Subcutaneous abdominal adipose tissue (tissue), 5 donors: ENCODE data around the gene USP44.

Experiments
- H3K27ac ChIP-seq: one replicate; pipeline ENCODE4 v1.7.0; 2013; ENCODE audit warnings: low read depth, mild to moderate bottlenecking, inconsistent platforms, low read length, moderate library complexity
- H3K27me3 ChIP-seq, 5 donors: one replicate each; pipeline ENCODE4 v1.7.0; 2013; ENCODE audit warnings: low read length in 5 of 5, inconsistent platforms in 1 of 5; ENCODE audit not compliant: control insufficient read depth in 5 of 5, insufficient read depth in 4 of 5
- H3K36me3 ChIP-seq, 5 donors: one replicate each; pipeline ENCODE4 v1.7.0; 2013; ENCODE audit warnings: low read length in 5 of 5; ENCODE audit not compliant: control insufficient read depth in 5 of 5, insufficient read depth in 5 of 5
- H3K4me1 ChIP-seq, 5 donors: one replicate each; pipeline ENCODE4 v1.7.0; 2013; ENCODE audit warnings: low read length in 5 of 5, mild to moderate bottlenecking in 3 of 5, moderate library complexity in 1 of 5; ENCODE audit not compliant: control insufficient read depth in 5 of 5, insufficient read depth in 5 of 5
- H3K4me3 ChIP-seq, 5 donors: one replicate each; pipeline ENCODE4 v1.7.0; 2013; ENCODE audit warnings: low read length in 5 of 5, low read depth in 1 of 5
- H3K9ac ChIP-seq, 5 donors: one replicate each; pipeline ENCODE4 v1.7.0; 2013; ENCODE audit warnings: low read length in 5 of 5, mild to moderate bottlenecking in 4 of 5, moderate library complexity in 3 of 5
- H3K9me3 ChIP-seq, 5 donors: one replicate each; pipeline ENCODE4 v1.7.0; 2013; ENCODE audit warnings: low read length in 5 of 5; ENCODE audit not compliant: control insufficient read depth in 5 of 5
- donor health status: healthy.
- donor health status: healthy.
- donor health status: healthy.
- donor health status: healthy.
- donor health status: healthy.

The USP44 gene

DNA sequence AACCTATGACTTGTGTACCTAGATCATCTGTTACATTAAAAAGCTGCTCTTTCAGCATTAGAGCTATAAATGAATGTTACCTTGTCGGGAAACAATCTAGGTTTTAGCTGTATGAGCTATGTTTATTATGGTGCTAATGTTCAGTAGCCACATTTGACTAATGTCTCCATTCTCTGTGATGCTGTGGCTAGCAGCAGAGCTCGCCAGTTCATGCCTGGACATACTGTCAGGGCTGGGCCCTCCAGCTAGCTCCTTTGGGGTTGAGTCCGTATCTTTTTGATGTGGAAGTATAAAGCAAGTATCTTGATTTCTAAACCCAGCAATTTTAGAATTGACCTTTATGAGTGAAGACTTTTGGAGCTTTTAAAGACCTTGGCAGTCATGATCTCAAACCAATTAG lies 36.1 kb downstream of the USP44 start:
- no peaks in the 10 kb centered on the region for H3K4me1 ChIP-seq
- H3K36me3 ChIP-seq: peaks cover 32 to 49% (median 37%) of the 10 kb centered on the region in 5 donors
- no peaks in the 10 kb centered on the region for H3K27me3 ChIP-seq

GRCh38 chr12:95513599-95513998 lies 37.7 kb downstream of the USP44 start:
- Histone ChIP-seq H3K4me3 (no peak overlapping the region), H3K9ac (no peak overlapping the region), H3K4me1 (no peaks in the 10 kb centered on the region), H3K27ac (no peak overlapping the region), H3K27me3 (no peaks in the 10 kb centered on the region), H3K36me3 (peaks cover 37 to 60% (median 44%) of the 10 kb centered on the region in 5 donors), H3K9me3 (no peaks in the 10 kb centered on the region)

More for the DNA sequence above, 36.1 kb downstream of the USP44 start:
- Histone ChIP-seq H3K9me3 (no peaks in the 10 kb centered on the region), H3K4me3 (no peak overlapping the region), H3K27ac (no peak overlapping the region), H3K9ac (no peak overlapping the region)

DNA sequence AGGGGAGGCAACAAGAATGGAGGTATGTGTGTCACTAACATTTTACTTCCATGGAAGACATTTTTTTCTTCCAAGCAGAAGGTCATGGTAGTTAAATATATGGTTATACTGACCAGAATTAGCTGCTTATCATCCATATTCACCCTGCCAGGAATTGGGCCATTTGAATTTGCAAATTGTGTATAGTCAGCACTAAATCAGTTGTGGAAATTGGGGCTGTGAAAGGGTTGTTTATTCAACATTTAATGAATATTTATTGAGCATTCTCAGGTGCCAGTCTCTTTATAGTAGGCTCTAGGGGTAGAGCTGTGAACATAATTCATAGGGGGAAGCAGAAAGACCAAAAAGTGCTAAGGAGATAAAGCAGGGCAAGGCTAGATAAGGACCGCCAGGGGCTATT lies 39.3 kb downstream of the USP44 start:
- no peaks in the 10 kb centered on the region for H3K27me3 ChIP-seq
- no peak overlapping the region for H3K9ac ChIP-seq
- H3K27ac ChIP-seq: no peak overlapping the region
- H3K4me3 ChIP-seq: no peak overlapping the region
- peaks cover 0 to 6% (median 0%) of the 10 kb centered on the region in 5 donors for H3K4me1 ChIP-seq
- peaks cover 42 to 71% (median 54%) of the 10 kb centered on the region in 5 donors for H3K36me3 ChIP-seq
- no peaks in the 10 kb centered on the region for H3K9me3 ChIP-seq

DNA sequence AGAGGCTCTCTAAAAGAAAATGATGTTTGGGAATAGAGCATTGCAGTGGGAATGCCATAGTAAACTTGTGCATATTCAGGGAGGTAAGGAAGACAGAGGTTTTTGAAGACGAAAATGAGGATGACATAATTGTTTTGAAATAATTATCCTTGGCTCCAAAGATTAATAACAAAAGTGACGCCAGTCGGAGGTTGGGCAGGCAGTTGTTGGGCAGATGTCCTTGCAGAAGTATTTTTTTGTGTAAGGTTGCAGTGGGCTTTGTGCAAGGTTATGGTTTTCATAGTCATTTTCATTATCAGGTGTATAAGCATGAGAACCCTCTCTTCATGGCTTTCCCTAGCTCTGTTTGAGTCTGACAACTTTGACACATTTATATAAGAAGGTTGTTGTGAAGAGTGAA lies 42.0 kb downstream of the USP44 start:
- H3K9me3 ChIP-seq: no peaks in the 10 kb centered on the region
- H3K36me3 ChIP-seq: peaks cover 44 to 79% (median 63%) of the 10 kb centered on the region in 5 donors
- H3K4me3 ChIP-seq: no peak overlapping the region
- no peaks in the 10 kb centered on the region for H3K27me3 ChIP-seq
- no peak overlapping the region for H3K27ac ChIP-seq
- no peak overlapping the region for H3K9ac ChIP-seq
- H3K4me1 ChIP-seq: peaks cover 0 to 7% (median 0%) of the 10 kb centered on the region in 5 donors

GRCh38 chr12:95506707-95507523 lies 44.4 kb downstream of the USP44 start:
- Histone ChIP-seq H3K27me3 (no peaks in the 10 kb centered on the region), H3K9ac (no peak overlapping the region), H3K27ac (no peak overlapping the region), H3K4me1 (peaks cover 0 to 7% (median 0%) of the 10 kb centered on the region in 5 donors), H3K4me3 (no peak overlapping the region), H3K36me3 (peaks cover 36 to 70% (median 50%) of the 10 kb centered on the region in 5 donors), H3K9me3 (no peaks in the 10 kb centered on the region)

- Histone ChIP-seq H3K4me1 (peaks cover 0 to 7% (median 0%) of the 10 kb centered on the region in 5 donors), H3K27me3 (no peaks in the 10 kb centered on the region), H3K36me3 (peaks cover 29 to 56% (median 41%) of the 10 kb centered on the region in 5 donors), H3K9me3 (no peaks in the 10 kb centered on the region), H3K27ac (no peak overlapping the region), H3K9ac (no peak overlapping the region), H3K4me3 (no peak overlapping the region)
These were observed 46.2 kb downstream of the USP44 start for GRCh38 chr12:95505039-95505438.

DNA sequence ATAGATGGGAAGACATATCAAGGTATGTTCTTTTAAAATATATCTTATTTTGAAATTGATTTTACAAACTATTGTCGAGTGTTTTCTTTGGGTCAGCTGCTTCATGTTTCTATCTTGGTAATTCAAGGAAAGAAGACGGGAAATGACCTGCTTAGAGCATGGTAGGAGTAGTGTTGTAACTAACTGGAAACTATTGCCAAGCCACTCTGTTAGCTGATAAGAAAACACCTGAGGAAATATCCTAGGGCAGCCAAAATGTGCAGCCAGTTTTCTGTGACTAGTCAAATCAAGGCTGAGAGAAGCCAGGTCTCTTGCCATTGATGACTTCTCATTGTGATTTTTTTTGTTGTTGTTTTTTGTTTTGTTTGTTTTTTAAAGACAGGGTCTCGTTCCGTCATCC lies 47.1 kb downstream of the USP44 start:
- Histone ChIP-seq H3K27ac (no peak overlapping the region), H3K36me3 (peaks cover 29 to 60% (median 40%) of the 10 kb centered on the region in 5 donors), H3K9me3 (no peaks in the 10 kb centered on the region), H3K27me3 (no peaks in the 10 kb centered on the region), H3K4me1 (peaks cover 0 to 7% (median 0%) of the 10 kb centered on the region in 5 donors), H3K9ac (no peak overlapping the region), H3K4me3 (no peak overlapping the region)

GRCh38 chr12:95499772-95500171 lies 51.5 kb downstream of the USP44 start:
- Histone ChIP-seq H3K9me3 (no peaks in the 10 kb centered on the region), H3K4me1 (no peaks in the 10 kb centered on the region), H3K36me3 (peaks cover 37 to 66% (median 59%) of the 10 kb centered on the region in 5 donors), H3K27me3 (no peaks in the 10 kb centered on the region), H3K4me3 (no peak overlapping the region), H3K27ac (no peak overlapping the region), H3K9ac (no peak overlapping the region)

GRCh38 chr12:95498968-95499367 lies 52.3 kb downstream of the USP44 start:
- Histone ChIP-seq H3K9ac (no peak overlapping the region), H3K4me3 (no peak overlapping the region), H3K4me1 (no peaks in the 10 kb centered on the region), H3K27ac (no peak overlapping the region), H3K27me3 (no peaks in the 10 kb centered on the region), H3K9me3 (no peaks in the 10 kb centered on the region), H3K36me3 (peaks cover 42 to 66% (median 54%) of the 10 kb centered on the region in 5 donors)

DNA sequence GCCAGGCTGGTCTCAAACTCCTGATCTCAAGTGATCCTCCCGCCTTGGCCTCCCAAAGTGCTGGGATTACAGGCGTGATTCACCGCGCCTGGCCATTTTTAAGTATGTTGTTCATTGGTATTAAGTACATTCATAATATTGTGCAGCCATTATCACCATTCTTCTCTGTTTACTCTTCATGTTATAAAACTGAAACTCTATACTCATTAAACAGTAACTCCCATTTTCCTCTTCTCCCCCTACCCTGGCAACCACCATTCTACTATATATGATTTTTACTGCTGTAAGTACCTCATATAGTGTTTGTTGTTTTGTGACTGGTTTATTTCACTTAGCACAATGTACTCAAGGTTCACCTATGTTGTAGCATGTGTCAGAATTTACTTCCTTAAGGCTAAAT lies 54.2 kb downstream of the USP44 start:
- Histone ChIP-seq H3K4me1 (no peaks in the 10 kb centered on the region), H3K9me3 (no peaks in the 10 kb centered on the region), H3K4me3 (no peak overlapping the region), H3K27me3 (no peaks in the 10 kb centered on the region), H3K9ac (no peak overlapping the region), H3K36me3 (peaks cover 35 to 60% (median 50%) of the 10 kb centered on the region in 5 donors), H3K27ac (no peak overlapping the region)
